Endothelial cell of umbilical vein (primary cell): ENCODE measurements around the gene ACER3. TPM values are rescaled to one million over a fixed set of nuclear protein-coding genes. Genes with fewer than 3 reads are reported as not detected.

Experiments used
- BruUV-seq: library from RNA; stranded (reverse); fragments of 400-500 nt; replicated peaks from 2 replicates; lab custom pipeline; 2021; lab: Mats Ljungman, UMichigan
- CTCF ChIA-PET: fragments of 300-600, 350-600 bp; sonication (Branson Sonifier 250); formaldehyde crosslinking; loops from one replicate; lab custom pipeline; 2021; ENCODE audit warnings: antibody characterized with exemption, inconsistent platforms; lab: Charles Lee
- POLR2A ChIA-PET: fragments of 300-600, 350-600 bp; sonication (Branson Sonifier 250); formaldehyde crosslinking; loops from one replicate; lab custom pipeline; 2021; ENCODE audit warnings: antibody characterized with exemption, inconsistent platforms; lab: Charles Lee
- DNase-seq: peaks from one replicate; pipeline ENCODE4 v3.0.0-alpha.2; 2011; ENCODE audit warnings: low read depth, low spot score
- FAIRE-seq: peaks from 2 replicates; lab custom pipeline; 2011; peaks lifted over from hg19 to GRCh38; lab: Jason Lieb, UNC
- H2AFZ ChIP-seq: 2 replicates; pipeline ENCODE4 v1.6.0; 2012; ENCODE audit warnings: low read depth, low read length, control low read depth, inconsistent platforms
- H3K27ac ChIP-seq: 2 replicates; pipeline ENCODE4 v1.5.1; 2011; ENCODE audit warnings: low read depth, mild to moderate bottlenecking, control low read depth, low read length, moderate library complexity; ENCODE audit not compliant: insufficient read depth
- H3K27me3 ChIP-seq, 2 experiments: 2 replicates each; pipeline versions ENCODE4 v1.6.0 to v1.6.1; 2011; ENCODE audit warnings: low read length in 2 of 2, mixed read lengths in 1 of 2; ENCODE audit not compliant: control insufficient read depth in 2 of 2, insufficient read depth in 2 of 2
- H3K36me3 ChIP-seq, 2 experiments: 2 replicates in 1 of 2; 3 replicates in 1 of 2; pipeline ENCODE4 v1.5.1; 2011; ENCODE audit warnings: low read length in 2 of 2, mild to moderate bottlenecking in 1 of 2, moderate library complexity in 1 of 2; ENCODE audit not compliant: control insufficient read depth in 2 of 2, insufficient read depth in 2 of 2; ENCODE audit errors: extremely low read depth in 1 of 2
- H3K4me1 ChIP-seq: 3 replicates; pipeline ENCODE4 v1.5.1; 2011; ENCODE audit warnings: mild to moderate bottlenecking, low read length; ENCODE audit not compliant: control insufficient read depth, insufficient read depth; ENCODE audit errors: extremely low read depth
- H3K4me2 ChIP-seq: 2 replicates; pipeline ENCODE4 v1.6.1; 2011; ENCODE audit warnings: low read length, control low read depth, mixed read lengths; ENCODE audit not compliant: insufficient read depth
- H3K4me3 ChIP-seq, 3 experiments: fragments of 200-600 bp in 1 of 3; sonication (generic), shearing (Covaris generic) in 1 of 3; replicated peaks in 1 of 3; 2 replicates each; pipeline ENCODE4 v1.5.1; 2011 to 2016; ENCODE audit warnings: control low read depth in 3 of 3, low read length in 3 of 3, mild to moderate bottlenecking in 2 of 3, inconsistent platforms in 1 of 3, low read depth in 1 of 3, moderate library complexity in 1 of 3; ENCODE audit not compliant: insufficient read depth in 1 of 3
- H3K79me2 ChIP-seq: 2 replicates; pipeline ENCODE4 v1.6.0; 2012; ENCODE audit warnings: low read length, inconsistent platforms; ENCODE audit not compliant: control insufficient read depth, insufficient read depth
- H3K9ac ChIP-seq: replicated peaks from 2 replicates; pipeline ENCODE3; 2011; ENCODE audit warnings: low read length, control low read depth; ENCODE audit not compliant: insufficient read depth; ENCODE audit errors: extremely low read depth
- H3K9me1 ChIP-seq: replicated peaks from 3 replicates; pipeline ENCODE4 v1.6.0; 2011; ENCODE audit warnings: mild to moderate bottlenecking, low read length; ENCODE audit not compliant: control insufficient read depth, insufficient read depth; ENCODE audit errors: extremely low read depth
- H3K9me3 ChIP-seq: replicated peaks from 2 replicates; pipeline ENCODE4 v1.5.1; 2012; ENCODE audit warnings: low read length, inconsistent platforms; ENCODE audit not compliant: control insufficient read depth, insufficient read depth
- H4K20me1 ChIP-seq: replicated peaks from 2 replicates; pipeline ENCODE3; 2011; ENCODE audit warnings: mild to moderate bottlenecking, low read length; ENCODE audit not compliant: control insufficient read depth, insufficient read depth; ENCODE audit errors: extremely low read depth
- CTCF ChIP-seq, 2 donors: IDR thresholded peaks; 1 replicate in 1 of 2; 2 replicates in 1 of 2; pipeline ENCODE4 v1.5.1; 2011; ENCODE audit warnings: low read length in 2 of 2, mild to moderate bottlenecking in 2 of 2, moderate library complexity in 2 of 2, control low read depth in 1 of 2, inconsistent platforms in 1 of 2, low read depth in 1 of 2; ENCODE audit not compliant: insufficient read depth in 1 of 2; ENCODE audit errors: extremely low read depth in 1 of 2
- EZH2 ChIP-seq: IDR thresholded peaks from 2 replicates; pipeline ENCODE4 v1.6.1; 2012; ENCODE audit warnings: borderline replicate concordance, low read depth, mild to moderate bottlenecking, moderate library complexity, low read length, inconsistent platforms; ENCODE audit not compliant: severe bottlenecking
- FOS ChIP-seq: IDR thresholded peaks from 2 replicates; pipeline ENCODE4 v1.6.1; 2011; ENCODE audit warnings: mild to moderate bottlenecking, low read length, moderate library complexity, borderline replicate concordance; ENCODE audit not compliant: insufficient read depth
- GATA2 ChIP-seq: IDR thresholded peaks from 2 replicates; pipeline ENCODE4 v1.7.0; 2011; ENCODE audit warnings: low read depth, mild to moderate bottlenecking, moderate library complexity, mixed read lengths, low read length; ENCODE audit not compliant: insufficient read length, insufficient read depth
- JUN ChIP-seq: IDR thresholded peaks from 2 replicates; pipeline ENCODE4 v1.6.1; 2011; ENCODE audit warnings: borderline replicate concordance, low read depth; ENCODE audit not compliant: insufficient read length, insufficient read depth
- MAX ChIP-seq: IDR thresholded peaks from 2 replicates; pipeline ENCODE4 v1.6.1; 2011; ENCODE audit not compliant: insufficient read depth, insufficient read length
- MYC ChIP-seq: IDR thresholded peaks from one replicate; pipeline ENCODE4 v1.6.1; 2011; ENCODE audit warnings: mild to moderate bottlenecking, low read depth, low read length
- POLR2A ChIP-seq: IDR thresholded peaks from 2 replicates; pipeline ENCODE4 v1.6.1; 2012; ENCODE audit warnings: low read depth, mild to moderate bottlenecking, control low read depth, low read length
- POLR2AphosphoS5 ChIP-seq: IDR thresholded peaks from 2 replicates; pipeline ENCODE4 v1.6.1; 2012; ENCODE audit warnings: low read depth, mild to moderate bottlenecking, control low read depth, low read length, moderate library complexity; ENCODE audit not compliant: insufficient read depth
- dilution Hi-C: fragments of 300-500 bp; cut with MboI; formaldehyde crosslinking; loops from one replicate; pipeline ENCODE4 v1.15.0; 2019; ENCODE audit warnings: low sequenced_read_pairs; ENCODE audit not compliant: extremely low pct_ligation_motif_present
- intact Hi-C: fragments of 100-400 bp; cut with micrococcal nuclease; formaldehyde crosslinking; loops from one replicate; pipeline ENCODE4 v1.10.0; 2022
- polyA plus RNA-seq, 4 experiments: library from polyadenylated mRNA; depleted of rRNA in 3 of 4; stranded (reverse) in 3 of 4; unstranded in 1 of 4; fragments of >200 nt; gene quantifications; 2 replicates each; pipeline versions ENCODE4 v1.2.1 to v1.2.3, GENCODE V29; 2011 to 2012; ENCODE audit warnings: missing spikeins in 1 of 4
- total RNA-seq: library from RNA; stranded (reverse); gene quantifications from 2 replicates; pipeline ENCODE4 v1.2.3, GENCODE V29; 2021

Gene ACER3
- total and polyA plus RNA-seq, 2 donors (not counting 3 experiments of a cell fraction or from before 2014, with no cell fraction given), result 9.9 to 31.6 TPM

- dilution Hi-C loops, result no loop called here
- CTCF ChIA-PET, result no interaction called here
- POLR2A ChIA-PET, result no interaction called here
- no peaks in the 10 kb centered on the region for H3K79me2 ChIP-seq
- no peaks in the 10 kb centered on the region for H3K27me3 ChIP-seq
- no peak overlapping the region for H2AFZ ChIP-seq
- no peaks in the 10 kb centered on the region for H4K20me1 ChIP-seq
- intact Hi-C loops, result no loop called here
- no peaks in the 10 kb centered on the region for H3K36me3 ChIP-seq
- no peak overlapping the region for H3K9ac ChIP-seq
- H3K4me1 ChIP-seq, result peaks cover 6% of the 10 kb centered on the region
- no TSS peak for BruUV-seq
- H3K4me3 ChIP-seq, result no peak overlapping the region
- FAIRE-seq, result no peak
- TF ChIP-seq JUN (no peak), FOS (no peak), MYC (no peak), POLR2A (no peak), POLR2AphosphoS5 (no peak), CTCF (IDR thresholded peaks at IDR 0.05; ENCODE audit: extremely low read depth in 1 of 2, insufficient read depth in 1 of 2, low read depth in 1 of 2, low read length in 2 of 2) (no peak), GATA2 (no peak), MAX (no peak), EZH2 (no peak)
- H3K4me2 ChIP-seq, result no peak overlapping the region
- H3K27ac ChIP-seq, result no peak overlapping the region
- H3K9me3 ChIP-seq, result no peaks in the 10 kb centered on the region
- no peaks in the 10 kb centered on the region for H3K9me1 ChIP-seq
- DNase-seq, result no peak
These were observed 28.9 kb upstream of the ACER3 start for GRCh38 chr11:76831686-76832310.
